ENCODE data around the gene COX4I2. TPM values are rescaled to one million over a fixed set of nuclear protein-coding genes. Genes with fewer than 3 reads are reported as not detected.

The COX4I2 gene
- total and polyA plus RNA-seq, 8 donors: 0.28 to 7.8 (median 0.79) TPM; not detected in 1

DNA sequence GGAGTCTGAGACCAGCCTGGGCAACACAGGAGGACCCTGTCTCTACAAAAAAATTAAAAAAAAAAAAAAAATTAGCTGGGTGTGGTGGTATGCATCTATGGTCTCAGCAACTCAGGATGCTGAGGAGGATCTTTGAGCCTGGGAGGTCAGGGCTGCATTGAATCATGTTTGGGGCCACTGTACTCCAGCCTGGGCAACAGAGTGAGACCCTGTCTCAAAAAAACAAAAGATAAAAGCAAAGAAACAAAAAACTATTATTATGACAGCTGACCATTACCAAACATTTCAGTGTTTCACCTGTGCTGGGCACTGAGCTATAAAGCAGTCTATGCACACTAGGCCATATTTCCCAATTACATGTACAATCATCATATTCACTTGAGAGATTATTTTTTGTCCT lies 35.7 kb downstream of the COX4I2 start:
- FAIRE-seq (no peak), DNase-seq (no peak), ATAC-seq (no peak)
- H3K36me3 ChIP-seq: peaks cover 0 to 5% (median 0%) of the 10 kb centered on the region in 3 donors
- H3K4me1 ChIP-seq: peaks cover 34 to 62% (median 49%) of the 10 kb centered on the region in 3 donors
- intact Hi-C loops (cut with DNase I): no loop called here
- no peak overlapping the region for H3K4me3 ChIP-seq
- TF ChIP-seq, protein P1, sequence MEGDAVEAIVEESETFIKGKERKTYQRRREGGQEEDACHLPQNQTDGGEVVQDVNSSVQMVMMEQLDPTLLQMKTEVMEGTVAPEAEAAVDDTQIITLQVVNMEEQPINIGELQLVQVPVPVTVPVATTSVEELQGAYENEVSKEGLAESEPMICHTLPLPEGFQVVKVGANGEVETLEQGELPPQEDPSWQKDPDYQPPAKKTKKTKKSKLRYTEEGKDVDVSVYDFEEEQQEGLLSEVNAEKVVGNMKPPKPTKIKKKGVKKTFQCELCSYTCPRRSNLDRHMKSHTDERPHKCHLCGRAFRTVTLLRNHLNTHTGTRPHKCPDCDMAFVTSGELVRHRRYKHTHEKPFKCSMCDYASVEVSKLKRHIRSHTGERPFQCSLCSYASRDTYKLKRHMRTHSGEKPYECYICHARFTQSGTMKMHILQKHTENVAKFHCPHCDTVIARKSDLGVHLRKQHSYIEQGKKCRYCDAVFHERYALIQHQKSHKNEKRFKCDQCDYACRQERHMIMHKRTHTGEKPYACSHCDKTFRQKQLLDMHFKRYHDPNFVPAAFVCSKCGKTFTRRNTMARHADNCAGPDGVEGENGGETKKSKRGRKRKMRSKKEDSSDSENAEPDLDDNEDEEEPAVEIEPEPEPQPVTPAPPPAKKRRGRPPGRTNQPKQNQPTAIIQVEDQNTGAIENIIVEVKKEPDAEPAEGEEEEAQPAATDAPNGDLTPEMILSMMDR (IDR thresholded peaks at IDR 0.05): no peak
- no peaks in the 10 kb centered on the region for H3K9me3 ChIP-seq
- no peaks in the 10 kb centered on the region for H3K27me3 ChIP-seq
- no peak overlapping the region for H3K27ac ChIP-seq

DNA sequence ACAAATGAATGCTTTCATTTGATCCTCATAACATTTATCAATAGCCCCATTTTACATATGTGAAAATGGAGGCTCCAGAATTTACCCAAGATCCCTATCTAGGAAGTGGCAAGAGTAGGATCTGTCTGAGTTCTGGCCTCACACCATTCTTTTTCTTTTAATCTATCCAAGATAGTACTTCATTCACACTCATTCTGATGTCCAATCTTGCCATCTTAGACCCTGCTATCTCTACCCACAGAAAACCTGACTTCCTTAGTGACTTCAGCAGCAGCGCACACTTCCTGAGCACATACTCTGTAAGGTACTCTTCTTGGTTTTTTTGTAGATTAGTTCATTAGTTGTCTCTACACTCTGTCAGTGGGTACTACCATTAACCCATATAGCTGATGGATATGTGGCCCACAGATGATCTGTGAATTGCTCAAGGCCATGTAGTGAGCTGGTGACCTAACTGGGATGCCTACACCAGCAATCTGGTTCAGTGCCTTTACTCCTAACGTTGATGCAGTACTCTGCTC lies 36.3 kb downstream of the COX4I2 start:
- H3K4me1 ChIP-seq: peaks cover 39 to 67% (median 53%) of the 10 kb centered on the region in 3 donors
- H3K4me3 ChIP-seq: no peak overlapping the region
- TF ChIP-seq, protein P1 (IDR thresholded peaks at IDR 0.05): no peak
- H3K36me3 ChIP-seq: peaks cover 0 to 5% (median 0%) of the 10 kb centered on the region in 3 donors
- WGBS, 2 donors: 62 to 68% methylated on average over 2 of the region's 2 CpGs
- H3K27ac ChIP-seq: peak overlapping the region in 2 of 4 donors; percentile 62 to 70
- ATAC-seq: no peak
- H3K9me3 ChIP-seq: no peaks in the 10 kb centered on the region
- H3K27me3 ChIP-seq: no peaks in the 10 kb centered on the region
- intact Hi-C loops (cut with DNase I): no loop called here
- no peak for FAIRE-seq
- no peak for DNase-seq

DNA sequence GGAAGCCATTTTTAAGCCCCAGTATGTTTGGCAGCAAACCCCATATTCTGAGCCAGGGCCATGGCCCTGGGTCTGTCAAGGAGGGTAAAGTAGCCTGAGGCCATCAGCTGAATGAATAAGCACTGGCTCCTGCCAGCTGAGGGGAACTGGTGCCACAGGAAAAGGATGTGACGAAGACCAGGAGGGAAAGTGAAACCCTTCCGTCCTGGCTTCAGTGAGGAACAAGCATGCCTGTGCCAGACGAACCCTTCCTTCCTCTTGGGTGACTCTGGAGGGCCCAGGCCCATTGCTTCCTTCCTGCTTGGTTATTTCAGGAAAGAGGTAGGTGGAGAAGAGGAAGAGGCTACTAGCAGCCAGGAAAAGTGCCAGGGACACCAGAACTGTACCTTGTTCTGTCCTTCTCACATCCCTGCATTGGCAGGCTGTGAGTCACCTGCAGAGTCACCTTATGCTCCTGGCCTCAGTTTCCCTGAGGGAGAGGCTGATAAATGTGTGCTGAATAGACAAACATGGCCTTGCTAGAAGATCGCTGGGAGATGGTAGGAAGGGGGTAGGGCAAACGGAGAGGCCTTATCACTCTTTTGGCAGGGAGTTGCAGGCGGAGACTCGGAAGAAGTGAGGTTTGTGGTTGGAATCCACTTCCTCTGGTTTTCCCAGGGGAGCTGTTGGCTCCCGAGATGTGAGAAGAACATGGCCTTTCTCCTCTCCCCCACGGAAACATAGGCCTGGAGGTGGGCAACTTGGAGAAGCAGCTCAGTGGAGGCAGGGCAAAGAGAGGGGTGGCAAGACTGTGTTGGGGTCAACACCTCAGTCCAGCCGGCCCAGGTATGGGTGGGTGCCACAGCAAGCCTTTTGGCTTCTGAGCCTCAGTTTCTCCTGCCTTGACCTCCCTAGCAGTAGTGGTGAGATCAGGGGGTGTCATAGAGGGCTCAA lies 37.4 kb downstream of the COX4I2 start:
- H3K27me3 ChIP-seq: no peaks in the 10 kb centered on the region
- WGBS, 2 donors: 44 to 45% methylated on average over 10 of the region's 10 CpGs
- TF ChIP-seq, protein P1 (IDR thresholded peaks at IDR 0.05): no peak
- peak overlapping the region in 3 of 4 donors; percentile 38 to 70 (median 62) for H3K27ac ChIP-seq
- H3K4me1 ChIP-seq: peaks cover 44 to 71% (median 53%) of the 10 kb centered on the region in 3 donors
- no peak for FAIRE-seq
- no peaks in the 10 kb centered on the region for H3K9me3 ChIP-seq
- ATAC-seq: peak in 3 of 4 donors; percentile 15 to 54 (median 25)
- DNase-seq: peak in 1 of 6 donors; percentile 63
- H3K36me3 ChIP-seq: peaks cover 0 to 3% (median 0%) of the 10 kb centered on the region in 3 donors
- no peak overlapping the region for H3K4me3 ChIP-seq
- intact Hi-C loops (cut with DNase I): no loop called here

DNA sequence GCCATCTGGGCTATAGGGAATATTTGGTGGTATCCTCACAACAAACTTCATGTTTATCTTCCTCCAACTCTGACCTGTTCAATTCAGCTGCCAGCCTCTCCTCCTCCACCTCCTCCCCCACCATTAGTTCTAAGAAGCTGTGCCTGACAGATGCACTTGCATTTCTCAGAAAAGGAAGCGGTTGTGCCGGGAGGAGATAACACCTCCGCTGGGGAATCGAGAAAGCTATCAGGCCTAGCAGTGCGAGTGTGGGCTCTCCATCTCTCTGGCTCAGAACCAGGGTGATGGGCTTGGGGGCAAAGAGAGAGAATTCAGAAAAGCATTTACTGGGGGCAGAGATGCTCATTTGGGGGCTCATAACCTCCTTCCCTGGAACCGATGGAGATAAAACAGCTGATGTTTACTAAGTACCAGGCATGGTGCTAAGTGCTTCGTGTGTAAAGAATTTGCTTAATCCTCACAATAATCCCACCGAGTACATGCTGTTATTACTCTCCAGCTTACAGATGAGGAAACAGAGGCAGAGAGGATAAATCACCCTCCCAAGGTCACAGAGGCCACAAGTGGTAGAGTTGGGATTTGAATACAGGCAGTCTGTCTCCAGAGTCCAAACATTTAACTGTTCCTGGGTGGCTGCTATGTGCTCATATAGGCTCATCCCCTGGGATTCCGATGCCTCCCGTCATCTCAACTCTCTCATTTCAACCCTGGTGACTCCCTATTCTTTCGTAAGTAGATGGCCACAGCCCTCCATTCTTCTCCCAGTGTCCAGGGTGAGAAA lies 38.3 kb downstream of the COX4I2 start:
- Histone ChIP-seq H3K4me1 (peaks cover 35 to 69% (median 45%) of the 10 kb centered on the region in 3 donors), H3K4me3 (no peak overlapping the region), H3K9me3 (no peaks in the 10 kb centered on the region), H3K36me3 (peaks cover 0 to 11% (median 0%) of the 10 kb centered on the region in 3 donors), H3K27me3 (no peaks in the 10 kb centered on the region), H3K27ac (peak overlapping the region in 2 of 4 donors; percentile 62 to 70)
- ATAC-seq: peak in 1 of 4 donors; percentile 9
- TF ChIP-seq, protein P1 (IDR thresholded peaks at IDR 0.05): no peak
- FAIRE-seq: no peak
- DNase-seq: no peak
- WGBS, 2 donors: 65 to 76% methylated on average over 11 of the region's 11 CpGs
- intact Hi-C loops (cut with DNase I): no loop called here
